Panc1 (cell line): ENCODE measurements around the gene KRTAP4-4. TPM values are rescaled to one million over a fixed set of nuclear protein-coding genes. Genes with fewer than 3 reads are reported as not detected.

Experiments used
- ATAC-seq: fragments of 200-7000 bp; cut with Tn5 transposase; 2 replicates; pipeline ENCODE4 v1.9.1; 2020; ENCODE audit warnings: mild to moderate bottlenecking, moderate library complexity
- BruUV-seq: library from RNA; stranded (reverse); fragments of 400-500 nt; replicated peaks from 2 replicates; lab custom pipeline; 2021; lab: Mats Ljungman, UMichigan
- CTCF ChIA-PET: fragments of 300-600 bp; sonication (Branson Sonifier 250); formaldehyde crosslinking; loops from one replicate; lab custom pipeline; 2022; ENCODE audit warnings: antibody characterized with exemption; lab: Charles Lee
- POLR2A ChIA-PET: fragments of 300-600 bp; sonication (Branson Sonifier 250); formaldehyde crosslinking; loops from one replicate; lab custom pipeline; 2022; ENCODE audit warnings: antibody characterized with exemption; lab: Charles Lee
- DNase-seq: peaks from one replicate; pipeline ENCODE4 v3.0.0-alpha.2; 2010; ENCODE audit warnings: low read depth, low spot score
- H3K27ac ChIP-seq: 2 replicates; pipeline ENCODE4 v1.5.1; 2011; ENCODE audit warnings: mild to moderate bottlenecking, low read length, inconsistent platforms
- H3K27me3 ChIP-seq: fragments of 200-500 bp; sonication (Bioruptor generic); 2 replicates; pipeline ENCODE4 v1.6.0; 2014; ENCODE audit warnings: low read length, inconsistent platforms; ENCODE audit not compliant: control insufficient read depth, insufficient read depth
- H3K36me3 ChIP-seq: fragments of 200-500 bp; sonication (Bioruptor generic); 2 replicates; pipeline ENCODE4 v1.5.1; 2014; ENCODE audit warnings: inconsistent platforms, mild to moderate bottlenecking, low read length, moderate library complexity; ENCODE audit not compliant: control insufficient read depth, insufficient read depth
- H3K4me1 ChIP-seq: 2 replicates; pipeline ENCODE4 v1.5.1; 2011; ENCODE audit warnings: inconsistent platforms, mild to moderate bottlenecking, low read length, moderate library complexity; ENCODE audit not compliant: control insufficient read depth, insufficient read depth
- H3K4me3 ChIP-seq, 2 experiments: 2 replicates each; pipeline ENCODE4 v1.5.1; 2011 to 2012; ENCODE audit warnings: low read depth in 2 of 2, low read length in 2 of 2, mild to moderate bottlenecking in 2 of 2, inconsistent platforms in 1 of 2, moderate library complexity in 1 of 2
- H3K9me3 ChIP-seq: fragments of 200-500 bp; sonication (Bioruptor generic); 2 replicates; pipeline ENCODE4 v1.5.1; 2014; ENCODE audit warnings: low read depth, mild to moderate bottlenecking, inconsistent platforms, low read length, moderate library complexity; ENCODE audit not compliant: control insufficient read depth, insufficient read depth
- CTCF ChIP-seq: fragments of 450-650 bp; IDR thresholded peaks from 2 replicates; pipeline ENCODE4 v1.5.1; 2017; ENCODE audit warnings: mild to moderate bottlenecking
- POLR2AphosphoS5 ChIP-seq: IDR thresholded peaks from 2 replicates; pipeline ENCODE4 v1.6.1; 2012; ENCODE audit warnings: mild to moderate bottlenecking, low read depth, low read length, moderate library complexity
- REST ChIP-seq, 2 experiments: IDR thresholded peaks; 2 replicates each; pipeline ENCODE4 v1.6.1; 2011 to 2012; ENCODE audit warnings: low read depth in 2 of 2, control low read depth in 1 of 2, low read length in 1 of 2, mild to moderate bottlenecking in 1 of 2, moderate library complexity in 1 of 2; ENCODE audit not compliant: insufficient read depth in 1 of 2
- SIN3A ChIP-seq: IDR thresholded peaks from 2 replicates; pipeline ENCODE4 v1.6.1; 2012; ENCODE audit warnings: low read depth, mild to moderate bottlenecking, low read length, moderate library complexity, borderline replicate concordance; ENCODE audit not compliant: insufficient read depth
- TCF7L2 ChIP-seq: IDR thresholded peaks from 2 replicates; pipeline ENCODE4 v1.6.1; 2011; ENCODE audit warnings: mild to moderate bottlenecking, low read depth, low read length, inconsistent platforms
- in situ Hi-C: cut with HindIII; loops from 2 replicates; pipeline ENCODE4 v1.10.0; 2016; ENCODE audit warnings: low sequenced_read_pairs, low pct_unique_long_range_greater_than_20kb
- intact Hi-C: fragments of 100-400 bp; cut with micrococcal nuclease; formaldehyde crosslinking; loops from one replicate; pipeline ENCODE4 v1.10.0; 2022; ENCODE audit not compliant: unreplicated experiment
- total RNA-seq: library from RNA; stranded (reverse); gene quantifications from one replicate; pipeline ENCODE4 v1.2.1, GENCODE V29; 2021; ENCODE audit not compliant: unreplicated experiment

Gene KRTAP4-4
- total RNA-seq, 1 experiment from 2014 or later: not detected

- POLR2A ChIA-PET: no interaction called here
- intact Hi-C loops: no loop called here
- no peak for ATAC-seq
- no TSS peak for BruUV-seq
- no peaks in the 10 kb centered on the region for H3K4me1 ChIP-seq
- H3K4me3 ChIP-seq: no peak within 1 kb of the TSS
- H3K27ac ChIP-seq: no peak within 1 kb of the TSS
- H3K27me3 ChIP-seq: peaks cover 3% of the 10 kb centered on the region; the same call in 1 of the 2 replicates
- in situ Hi-C loops: no loop called here
- CTCF ChIA-PET: no interaction called here
- H3K36me3 ChIP-seq: no peaks in the 10 kb centered on the region
- TF ChIP-seq POLR2AphosphoS5 (no peak), REST (IDR thresholded peaks at IDR 0.05; ENCODE audit: insufficient read depth in 1 of 2, low read depth in 2 of 2, low read length in 1 of 2) (no peak), TCF7L2 (no peak), SIN3A (no peak), CTCF (no peak)
- no peaks in the 10 kb centered on the region for H3K9me3 ChIP-seq
- DNase-seq: no peak
These were observed 7.6 kb upstream of the KRTAP4-4 start, which contains the start of gene KRTAP4-3 for GRCh38 chr17:41168121-41168520. Gene KRTAP4-3, minus strand, starts transcription at chr17:41168221. Its CDS starts 49 bp downstream, at chr17:41168172.

DNA sequence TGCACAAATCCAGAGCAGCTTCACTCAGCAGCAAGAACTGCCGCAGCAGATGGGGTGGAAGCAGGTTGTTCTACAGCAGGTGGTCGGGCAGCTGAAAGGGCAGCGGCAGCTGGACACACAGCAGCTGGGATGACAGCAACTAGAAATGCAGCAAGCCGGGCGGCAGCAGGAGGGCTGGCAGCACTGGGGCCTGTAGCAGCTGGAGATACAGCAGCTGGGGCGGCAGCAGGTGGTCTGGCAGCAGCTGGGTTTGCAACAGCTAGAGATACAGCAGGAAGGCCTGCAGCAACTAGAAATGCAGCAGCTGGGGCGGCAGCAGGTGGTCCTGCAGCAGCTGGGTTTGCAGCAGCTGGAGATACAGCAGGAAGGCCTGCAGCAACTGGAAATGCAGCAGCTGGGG lies 7.0 kb upstream of the KRTAP4-4 start:
- in situ Hi-C loops: no loop called here
- DNase-seq: no peak
- no peak for ATAC-seq
- no peak overlapping the region for H3K4me3 ChIP-seq
- H3K4me1 ChIP-seq: no peaks in the 10 kb centered on the region
- TF ChIP-seq SIN3A (no peak), POLR2AphosphoS5 (no peak), TCF7L2 (no peak), CTCF (no peak), REST (IDR thresholded peaks at IDR 0.05; ENCODE audit: insufficient read depth in 1 of 2, low read depth in 2 of 2, low read length in 1 of 2) (no peak)
- H3K36me3 ChIP-seq: no peaks in the 10 kb centered on the region
- H3K27me3 ChIP-seq: peaks cover 6% of the 10 kb centered on the region; the same call in 1 of the 2 replicates
- POLR2A ChIA-PET: no interaction called here
- CTCF ChIA-PET: no interaction called here
- no TSS peak for BruUV-seq
- intact Hi-C loops: no loop called here
- no peak overlapping the region for H3K27ac ChIP-seq
- no peaks in the 10 kb centered on the region for H3K9me3 ChIP-seq
